Thyroid gland (tissue), 4 donors: ENCODE measurements around the gene CASP3.

ENCODE experiments used
- POLR2A ChIP-seq, 2 donors: fragments of 450-650 bp; IDR thresholded peaks; one replicate each; pipeline ENCODE4 v1.6.1; 2017; ENCODE audit warnings: antibody characterized with exemption in 2 of 2, mild to moderate bottlenecking in 2 of 2, moderate library complexity in 1 of 2
- TF ChIP-seq, protein P1 (sequence below), 6 experiments: fragments of 200-600 bp in 3 of 6; fragments of 450-650 bp in 3 of 6; sonication (generic) in 3 of 6; IDR thresholded peaks; one replicate each; pipeline ENCODE4 v1.5.1; 2016 to 2019; ENCODE audit warnings: antibody characterized with exemption in 6 of 6, mild to moderate bottlenecking in 2 of 6, inconsistent platforms in 1 of 6, moderate library complexity in 1 of 6

DNA sequence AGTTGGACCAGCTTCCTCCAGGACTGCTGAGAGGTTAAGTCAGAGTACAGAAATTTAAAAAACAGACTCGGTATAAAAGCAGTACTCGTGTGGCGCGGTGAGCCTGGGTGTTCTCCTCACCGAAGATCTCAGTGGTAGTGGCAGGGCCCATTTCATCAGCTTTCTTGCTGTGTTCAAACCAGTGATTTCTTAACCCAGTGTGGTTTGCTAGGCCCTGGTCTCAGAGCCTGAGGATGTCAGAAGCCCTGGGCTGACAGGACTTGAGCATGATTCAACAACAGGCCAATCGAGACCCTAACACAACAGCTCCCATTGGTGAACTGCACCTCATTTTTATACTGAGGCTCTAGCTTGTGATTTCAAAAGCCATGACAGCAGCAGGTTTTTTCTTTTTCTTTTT, 23.5 kb upstream of the CASP3 start:
- TF ChIP-seq POLR2A (IDR thresholded peaks at IDR 0.05): no peak
- TF ChIP-seq, protein P1, sequence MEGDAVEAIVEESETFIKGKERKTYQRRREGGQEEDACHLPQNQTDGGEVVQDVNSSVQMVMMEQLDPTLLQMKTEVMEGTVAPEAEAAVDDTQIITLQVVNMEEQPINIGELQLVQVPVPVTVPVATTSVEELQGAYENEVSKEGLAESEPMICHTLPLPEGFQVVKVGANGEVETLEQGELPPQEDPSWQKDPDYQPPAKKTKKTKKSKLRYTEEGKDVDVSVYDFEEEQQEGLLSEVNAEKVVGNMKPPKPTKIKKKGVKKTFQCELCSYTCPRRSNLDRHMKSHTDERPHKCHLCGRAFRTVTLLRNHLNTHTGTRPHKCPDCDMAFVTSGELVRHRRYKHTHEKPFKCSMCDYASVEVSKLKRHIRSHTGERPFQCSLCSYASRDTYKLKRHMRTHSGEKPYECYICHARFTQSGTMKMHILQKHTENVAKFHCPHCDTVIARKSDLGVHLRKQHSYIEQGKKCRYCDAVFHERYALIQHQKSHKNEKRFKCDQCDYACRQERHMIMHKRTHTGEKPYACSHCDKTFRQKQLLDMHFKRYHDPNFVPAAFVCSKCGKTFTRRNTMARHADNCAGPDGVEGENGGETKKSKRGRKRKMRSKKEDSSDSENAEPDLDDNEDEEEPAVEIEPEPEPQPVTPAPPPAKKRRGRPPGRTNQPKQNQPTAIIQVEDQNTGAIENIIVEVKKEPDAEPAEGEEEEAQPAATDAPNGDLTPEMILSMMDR (IDR thresholded peaks at IDR 0.05): no peak
